Measurements from ENCODE around the gene AHSA1. TPM values are rescaled to one million over a fixed set of nuclear protein-coding genes. Genes with fewer than 3 reads are reported as not detected.

AHSA1 gene
- total and polyA plus RNA-seq, 2 experiments from 2014 or later, result 177 to 213 TPM

- Histone ChIP-seq H3K9me2 (ENCODE audit: insufficient read depth) (no peaks in the 10 kb centered on the region), H3F3A (replicated peaks; ENCODE audit: low read depth) (no peaks in the 10 kb centered on the region), H3K79me2 (replicated peaks; ENCODE audit: insufficient read depth) (no peaks in the 10 kb centered on the region), H3K36me3 (ENCODE audit: insufficient read depth) (no peaks in the 10 kb centered on the region), H3K4me1 (ENCODE audit: insufficient read depth) (0 out of 2 replicates have a peak, but pooled peaks cover 5% of the 10 kb centered on the region), H3K4me3 (no peak overlapping the region), H4K20me1 (replicated peaks; ENCODE audit: insufficient read depth) (no peaks in the 10 kb centered on the region), H2AFZ (no peak overlapping the region), H3K4me2 (no peak overlapping the region), H3K27me3 (ENCODE audit: insufficient read depth) (peaks cover 41% of the 10 kb centered on the region), H3K27ac (ENCODE audit: low read depth) (no peak overlapping the region)
- H3K27ac Mint-ChIP-seq, result no peak overlapping the region
- DNase-seq (ENCODE audit: low spot score), result no peak
- no peak overlapping the region for H3K4me3 Mint-ChIP-seq
- H3K4me1 Mint-ChIP-seq, result peaks cover 5% of the 10 kb centered on the region; the same call in 2 of the 3 replicates
- peaks cover 4% of the 10 kb centered on the region; the same call in 1 of the 3 replicates for H3K36me3 Mint-ChIP-seq (ENCODE audit: low read depth)
- TF ChIP-seq CTCF (conservative IDR thresholded peaks at IDR 0.05; ENCODE audit: low read depth in 2 of 2) (no peak), NANOG (IDR thresholded peaks at IDR 0.05; ENCODE audit: borderline replicate concordance) (no peak), ZNF331 (CRISPR knock-in tag; IDR thresholded peaks at IDR 0.05; ENCODE audit: low read depth) (no peak), ETS1 (IDR thresholded peaks at IDR 0.05) (no peak)
- peaks cover 37% of the 10 kb centered on the region for H3K27me3 Mint-ChIP-seq (ENCODE audit: insufficient read depth, low read depth, poor library complexity)
- peaks cover 11% of the 10 kb centered on the region; the same call in 2 of the 3 replicates for H3K9me3 Mint-ChIP-seq
- ATAC-seq, result no peak
Measured at GRCh38 chr14:77502109-77502782, 44.4 kb downstream of the AHSA1 start.

GRCh38 chr14:77503138-77503537 is 45.2 kb downstream of the AHSA1 start:
- Histone ChIP-seq H2AFZ (no peak overlapping the region), H3K4me2 (no peak overlapping the region), H3K79me2 (replicated peaks; ENCODE audit: insufficient read depth) (no peaks in the 10 kb centered on the region), H3F3A (replicated peaks; ENCODE audit: low read depth) (no peaks in the 10 kb centered on the region), H3K9me2 (ENCODE audit: insufficient read depth) (no peaks in the 10 kb centered on the region), H3K27me3 (ENCODE audit: insufficient read depth) (peaks cover 32% of the 10 kb centered on the region), H3K36me3 (ENCODE audit: insufficient read depth) (no peaks in the 10 kb centered on the region), H4K20me1 (replicated peaks; ENCODE audit: insufficient read depth) (no peaks in the 10 kb centered on the region), H3K4me3 (no peak overlapping the region), H3K27ac (ENCODE audit: low read depth) (no peak overlapping the region), H3K4me1 (ENCODE audit: insufficient read depth) (0 out of 2 replicates have a peak, but pooled peaks cover 5% of the 10 kb centered on the region)
- H3K36me3 Mint-ChIP-seq (ENCODE audit: low read depth), result peaks cover 4% of the 10 kb centered on the region; the same call in 1 of the 3 replicates
- no peak for DNase-seq (ENCODE audit: low spot score)
- ATAC-seq, result no peak
- no peak overlapping the region for H3K4me3 Mint-ChIP-seq
- no peak overlapping the region for H3K27ac Mint-ChIP-seq
- H3K9me3 Mint-ChIP-seq, result peaks cover 11% of the 10 kb centered on the region; the same call in 2 of the 3 replicates
- peaks cover 5% of the 10 kb centered on the region; the same call in 2 of the 3 replicates for H3K4me1 Mint-ChIP-seq
- H3K27me3 Mint-ChIP-seq (ENCODE audit: insufficient read depth, low read depth, poor library complexity), result peaks cover 28% of the 10 kb centered on the region
- no peak for TF ChIP-seq STAT1 (IDR thresholded peaks at IDR 0.05; ENCODE audit: unreplicated experiment)
- no peak for TF ChIP-seq ZNF114 (CRISPR knock-in tag; IDR thresholded peaks at IDR 0.05)
- no peak for TF ChIP-seq ETS1 (IDR thresholded peaks at IDR 0.05)
- TF ChIP-seq EZH2phosphoT487 (IDR thresholded peaks at IDR 0.05; ENCODE audit: unreplicated experiment), result no peak
- no peak for TF ChIP-seq NANOG (IDR thresholded peaks at IDR 0.05; ENCODE audit: borderline replicate concordance)
- TF ChIP-seq CTCF (conservative IDR thresholded peaks at IDR 0.05; ENCODE audit: low read depth in 2 of 2), result no peak
- no peak for TF ChIP-seq CREB1 (CRISPR knock-in tag; IDR thresholded peaks at IDR 0.05; ENCODE audit: low read depth)
- no peak for TF ChIP-seq EZH2 (IDR thresholded peaks at IDR 0.05; ENCODE audit: low read depth, unreplicated experiment)
- TF ChIP-seq POLR2AphosphoS5 (IDR thresholded peaks at IDR 0.05; ENCODE audit: low read depth), result no peak
- no peak for TF ChIP-seq ZNF331 (CRISPR knock-in tag; IDR thresholded peaks at IDR 0.05; ENCODE audit: low read depth)
- no peak for TF ChIP-seq JUNB (IDR thresholded peaks at IDR 0.05; ENCODE audit: unreplicated experiment)
- no peak for TF ChIP-seq REST (IDR thresholded peaks at IDR 0.05; ENCODE audit: unreplicated experiment)
